Activated CD8-positive, alpha-beta memory T cell treated with anti-CD3 and anti-CD28 coated beads for 24 hours (primary cell): ENCODE data around the gene TSSC4.

ENCODE experiments used
- DNase-seq: peaks from one replicate; pipeline ENCODE4 v3.0.0-alpha.2; 2020

Gene TSSC4

GRCh38 chr11:2419638-2420501 is 19.3 kb downstream of the TSSC4 start:
- peak; percentile 83 for DNase-seq

- DNase-seq, result peak; percentile 89
These were observed 20.1 kb downstream of the TSSC4 start for GRCh38 chr11:2420502-2421225.

GRCh38 chr11:2421226-2421994 is 20.9 kb downstream of the TSSC4 start:
- no peak for DNase-seq

GRCh38 chr11:2421996-2422395 is 21.4 kb downstream of the TSSC4 start:
- no peak for DNase-seq

GRCh38 chr11:2422461-2423156 is 22.1 kb downstream of the TSSC4 start:
- no peak for DNase-seq

- no peak for DNase-seq
These were observed 22.8 kb downstream of the TSSC4 start for GRCh38 chr11:2423157-2424025.

- DNase-seq, result no peak
These were observed 24.4 kb downstream of the TSSC4 start for GRCh38 chr11:2424811-2425495.

- DNase-seq, result no peak
These were observed 25.0 kb downstream of the TSSC4 start for GRCh38 chr11:2425506-2425905.

GRCh38 chr11:2426221-2426620 is 25.7 kb downstream of the TSSC4 start:
- DNase-seq, result no peak

- DNase-seq, result no peak
These were observed 26.4 kb downstream of the TSSC4 start for GRCh38 chr11:2426826-2427521.

- DNase-seq, result no peak
These were observed 27.3 kb downstream of the TSSC4 start for GRCh38 chr11:2427721-2428321.

- DNase-seq, result peak; percentile 97
These were observed 27.8 kb downstream of the TSSC4 start for GRCh38 chr11:2428322-2428795.

GRCh38 chr11:2431395-2431794 is 30.8 kb downstream of the TSSC4 start:
- no peak for DNase-seq

GRCh38 chr11:2432171-2432621 is 31.6 kb downstream of the TSSC4 start:
- DNase-seq, result no peak

GRCh38 chr11:2432628-2433071 is 32.1 kb downstream of the TSSC4 start:
- no peak for DNase-seq

- no peak for DNase-seq
These were observed 32.8 kb downstream of the TSSC4 start for GRCh38 chr11:2433106-2433925.

GRCh38 chr11:2434008-2434407 is 33.5 kb downstream of the TSSC4 start:
- DNase-seq, result no peak

- DNase-seq, result no peak
These were observed 34.1 kb downstream of the TSSC4 start for GRCh38 chr11:2434506-2435255.
